GM18873 (cell line): ENCODE results near the gene SSBP3.
"Not testable (repeated sequence)": the region's sequence is repeated elsewhere in the genome, so short reads cannot be mapped to it uniquely, and the experiment has no call there.

Experiments
- ATAC-seq: cut with Tn5 transposase; IDR thresholded peaks from one replicate; pipeline ENCODE4 v1.9.1; 2021; ENCODE audit warnings: mild to moderate bottlenecking, moderate library complexity, moderate number of reproducible peaks; ENCODE audit not compliant: unreplicated experiment, low FRiP score

Gene SSBP3

GRCh38 chr1:54396261-54396933, 9.8 kb downstream of the SSBP3 start:
- ATAC-seq, result no peak

- no peak for ATAC-seq
Measured at GRCh38 chr1:54395281-54395934, 10.8 kb downstream of the SSBP3 start.

- ATAC-seq, result no peak
Measured at GRCh38 chr1:54394104-54394503, 12.1 kb downstream of the SSBP3 start.

- ATAC-seq, result no peak
Measured at GRCh38 chr1:54392401-54392800, 13.8 kb downstream of the SSBP3 start.

GRCh38 chr1:54391450-54392209, 14.6 kb downstream of the SSBP3 start:
- no peak for ATAC-seq

GRCh38 chr1:54390655-54391054, 15.5 kb downstream of the SSBP3 start:
- no peak for ATAC-seq

GRCh38 chr1:54389608-54390007, 16.6 kb downstream of the SSBP3 start:
- ATAC-seq, result not testable (repeated sequence)

- ATAC-seq, result no peak
Measured at GRCh38 chr1:54387419-54387818, 18.8 kb downstream of the SSBP3 start.

- no peak for ATAC-seq
Measured at GRCh38 chr1:54385727-54386022, 20.5 kb downstream of the SSBP3 start.

- ATAC-seq, result no peak
Measured at GRCh38 chr1:54384918-54385726, 21.1 kb downstream of the SSBP3 start.

- no peak for ATAC-seq
Measured at GRCh38 chr1:54384471-54384870, 21.7 kb downstream of the SSBP3 start.

- ATAC-seq, result no peak
Measured at GRCh38 chr1:54381524-54381923, 24.7 kb downstream of the SSBP3 start.

GRCh38 chr1:54380290-54380882, 25.8 kb downstream of the SSBP3 start:
- no peak for ATAC-seq

GRCh38 chr1:54379555-54380289, 26.5 kb downstream of the SSBP3 start:
- no peak for ATAC-seq

- ATAC-seq, result no peak
Measured at GRCh38 chr1:54378874-54379554, 27.2 kb downstream of the SSBP3 start.

GRCh38 chr1:54378157-54378873, 27.9 kb downstream of the SSBP3 start:
- ATAC-seq, result no peak

- no peak for ATAC-seq
Measured at GRCh38 chr1:54377040-54377691, 29.0 kb downstream of the SSBP3 start.

- ATAC-seq, result peak; percentile 58
Measured at GRCh38 chr1:54376430-54377039, 29.7 kb downstream of the SSBP3 start.
